Left kidney (tissue), 2 donors: ENCODE measurements around the gene HSBP1L1. TPM values are rescaled to one million over a fixed set of nuclear protein-coding genes. Genes with fewer than 3 reads are reported as not detected.

Source experiments
- DNase-seq: peaks from one replicate; pipeline ENCODE4 v3.0.0-alpha.2; 2013
- polyA plus RNA-seq: library from polyadenylated mRNA; unstranded; fragments of 120-200 nt; gene quantifications from one replicate; pipeline ENCODE4 v1.2.1, GENCODE V29; 2013; ENCODE audit not compliant: insufficient read length

HSBP1L1 gene
- polyA plus RNA-seq, 1 donor, result 25.5 TPM

DNA sequence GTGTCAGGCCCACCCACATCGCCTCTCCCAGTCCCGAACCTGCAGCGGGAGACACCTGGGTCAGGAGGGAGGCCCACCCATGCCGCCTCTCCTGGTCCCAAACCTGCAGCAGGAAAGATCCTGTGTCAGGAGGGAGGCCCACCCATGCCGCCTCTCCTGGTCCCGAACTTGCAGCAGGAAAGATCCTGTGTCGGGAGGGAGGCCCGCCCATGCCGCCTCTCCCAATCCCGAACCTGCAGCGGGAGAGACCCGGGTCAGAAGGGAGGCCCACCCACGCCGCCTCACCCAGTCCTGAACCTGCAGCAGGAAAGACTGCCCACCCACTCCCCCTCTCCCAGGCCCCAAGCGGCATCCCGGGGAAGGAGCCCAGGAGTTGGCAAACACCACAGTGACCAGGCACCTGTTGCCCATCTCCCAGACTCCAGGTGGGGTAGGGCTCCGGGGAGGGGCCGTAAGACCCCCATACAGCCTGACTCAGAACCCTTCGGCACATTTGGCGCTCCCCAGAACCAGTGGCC is 20.8 kb upstream of the HSBP1L1 start:
- DNase-seq, result no peak

- DNase-seq, result no peak
Observed at GRCh38 chr18:79944126-79944731, 20.2 kb upstream of the HSBP1L1 start.

GRCh38 chr18:79944746-79945117 is 19.7 kb upstream of the HSBP1L1 start:
- DNase-seq, result no peak

DNA sequence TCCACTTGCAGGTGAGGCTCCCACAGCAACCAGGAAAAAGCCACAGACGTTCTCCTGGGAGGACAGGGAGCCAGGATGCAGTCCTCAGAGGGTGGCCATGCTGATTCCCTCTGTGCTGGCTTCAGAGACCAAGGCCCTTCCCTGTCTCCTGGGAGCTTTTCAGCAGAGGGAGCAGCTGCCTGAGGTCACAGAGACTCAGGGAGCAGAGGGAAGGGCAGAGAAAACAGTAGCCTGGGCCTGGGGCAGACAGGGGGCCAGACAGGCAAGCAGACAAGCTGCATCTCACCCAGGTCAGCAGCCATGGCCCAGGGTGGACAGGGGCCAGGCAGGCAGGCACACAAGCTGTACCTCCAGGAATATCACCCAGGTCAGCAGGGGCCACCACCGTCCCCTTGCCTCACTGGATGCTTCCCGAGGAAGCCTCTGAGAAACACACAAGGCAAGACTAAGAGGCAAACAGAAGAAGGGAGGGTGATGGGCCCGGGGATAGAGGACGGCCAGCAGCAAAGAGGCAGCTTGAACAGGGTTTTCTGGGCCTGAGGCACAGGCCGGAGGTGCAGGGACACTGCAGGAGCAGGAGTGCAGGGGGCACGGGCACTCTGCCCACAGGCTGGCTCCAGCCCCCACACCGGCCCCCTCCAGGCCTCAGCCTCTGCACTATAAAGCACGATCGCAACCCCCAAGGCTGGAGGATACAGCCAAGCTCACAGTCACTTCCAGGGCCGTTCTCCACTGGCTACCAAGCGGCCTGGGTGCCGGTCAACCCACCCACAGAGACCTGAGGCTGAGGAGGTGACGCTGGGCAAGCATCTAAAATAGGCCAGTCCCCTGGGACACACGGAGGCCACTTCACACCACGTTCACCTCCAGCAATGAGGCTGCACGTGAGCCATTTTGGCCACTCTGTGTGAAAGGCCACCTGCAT is 19.1 kb upstream of the HSBP1L1 start:
- no peak for DNase-seq

DNA sequence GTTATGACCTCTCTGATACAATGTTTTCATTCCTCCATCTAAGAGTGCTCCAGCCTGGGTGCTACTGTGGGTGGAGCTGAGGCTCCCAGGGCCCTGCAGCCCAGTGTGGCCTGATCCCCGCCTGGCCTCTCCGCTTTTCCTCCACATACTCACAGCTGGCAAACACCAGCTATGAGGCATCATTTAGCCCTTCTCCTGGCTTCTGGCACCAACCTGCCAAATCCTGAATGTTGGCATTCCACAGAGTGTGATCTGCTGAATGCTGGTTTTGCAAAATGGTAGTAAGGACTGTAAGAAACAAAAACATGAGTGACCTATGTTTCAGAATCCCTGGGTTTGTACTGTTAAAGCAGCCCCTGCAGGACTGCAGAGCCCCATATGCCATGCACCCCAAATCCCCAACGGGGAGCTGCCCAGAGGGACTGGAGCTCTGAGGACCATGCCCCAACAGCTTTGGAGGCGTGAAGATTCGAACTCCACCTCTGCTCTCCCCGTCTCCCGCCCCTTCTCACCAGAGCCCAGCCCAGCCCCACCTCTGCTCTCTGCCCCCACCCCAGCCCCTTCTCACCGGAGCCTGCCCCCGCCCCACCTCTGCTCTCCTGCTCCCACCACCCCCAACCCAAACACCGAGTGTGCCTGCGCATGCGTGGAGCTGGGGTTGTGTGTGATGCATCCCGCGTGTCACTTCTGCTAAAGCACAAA is 17.2 kb upstream of the HSBP1L1 start:
- no peak for DNase-seq

DNA sequence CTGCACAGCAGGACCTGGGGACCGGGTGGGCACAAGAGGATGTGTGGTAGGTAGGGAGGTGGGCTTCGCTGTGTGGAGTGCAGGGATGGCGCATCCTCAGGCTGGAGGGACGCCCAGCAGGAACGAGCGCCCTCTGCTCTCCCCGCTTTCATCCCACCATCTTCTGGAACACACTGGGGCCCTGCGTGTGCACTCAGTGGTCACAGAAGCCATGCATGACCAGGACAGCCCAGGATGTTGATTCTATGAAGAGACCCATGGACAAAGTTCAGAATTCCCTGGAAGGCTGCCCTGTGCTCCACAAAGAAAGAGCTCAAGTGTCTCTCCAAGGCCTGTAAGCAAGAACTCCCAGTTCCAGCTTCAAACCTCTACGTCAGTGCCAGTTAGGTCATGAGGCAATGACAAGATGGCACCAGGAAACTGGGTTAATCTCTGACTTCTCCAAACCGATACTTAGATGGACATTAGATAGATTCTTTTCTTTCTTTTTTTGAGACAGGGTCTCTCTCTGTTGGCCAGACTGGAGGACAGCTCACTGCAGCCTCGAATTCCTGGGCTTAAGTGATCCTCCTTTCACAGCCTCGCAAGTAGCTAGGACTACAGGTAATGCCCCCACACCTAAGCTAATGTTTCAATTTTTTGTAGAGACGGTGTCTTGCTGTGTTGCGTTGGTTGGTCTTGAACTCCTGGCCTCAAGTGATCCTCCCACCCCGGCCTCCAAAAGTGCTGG is 16.4 kb upstream of the HSBP1L1 start:
- no peak for DNase-seq

DNA sequence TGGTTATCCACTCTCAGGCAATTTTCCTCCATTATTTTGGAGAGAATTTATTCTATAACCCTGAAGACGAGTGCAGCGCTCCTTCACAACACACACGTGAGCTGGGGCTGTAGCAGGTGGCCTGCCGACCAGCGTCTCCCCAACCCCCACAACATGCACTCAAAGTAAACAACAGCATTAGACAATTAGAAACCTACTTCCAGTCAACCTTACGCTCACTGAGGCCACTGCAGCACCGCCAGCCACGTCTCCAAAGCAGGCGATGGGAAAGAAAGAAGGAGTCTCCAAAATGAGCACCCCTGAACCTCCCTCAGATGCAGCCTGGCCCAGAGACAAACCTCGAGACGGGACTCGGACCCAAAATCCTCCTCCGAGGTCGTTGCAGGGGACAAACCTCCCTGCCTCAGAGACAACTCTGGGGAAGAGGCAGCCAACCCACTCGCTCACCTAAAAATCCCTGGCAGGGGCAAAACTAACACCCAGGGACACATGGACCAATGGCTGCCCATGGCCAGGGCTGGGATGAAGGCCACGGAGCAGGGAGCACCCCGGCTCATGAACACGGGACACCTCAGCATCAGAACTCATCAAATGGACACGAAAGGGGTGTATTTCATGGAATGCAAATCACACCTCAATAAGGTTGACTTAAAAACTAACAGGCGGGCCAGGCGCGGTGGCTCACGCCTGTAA is 15.6 kb upstream of the HSBP1L1 start:
- DNase-seq, result no peak

GRCh38 chr18:79949697-79950487 is 14.6 kb upstream of the HSBP1L1 start:
- no peak for DNase-seq

DNA sequence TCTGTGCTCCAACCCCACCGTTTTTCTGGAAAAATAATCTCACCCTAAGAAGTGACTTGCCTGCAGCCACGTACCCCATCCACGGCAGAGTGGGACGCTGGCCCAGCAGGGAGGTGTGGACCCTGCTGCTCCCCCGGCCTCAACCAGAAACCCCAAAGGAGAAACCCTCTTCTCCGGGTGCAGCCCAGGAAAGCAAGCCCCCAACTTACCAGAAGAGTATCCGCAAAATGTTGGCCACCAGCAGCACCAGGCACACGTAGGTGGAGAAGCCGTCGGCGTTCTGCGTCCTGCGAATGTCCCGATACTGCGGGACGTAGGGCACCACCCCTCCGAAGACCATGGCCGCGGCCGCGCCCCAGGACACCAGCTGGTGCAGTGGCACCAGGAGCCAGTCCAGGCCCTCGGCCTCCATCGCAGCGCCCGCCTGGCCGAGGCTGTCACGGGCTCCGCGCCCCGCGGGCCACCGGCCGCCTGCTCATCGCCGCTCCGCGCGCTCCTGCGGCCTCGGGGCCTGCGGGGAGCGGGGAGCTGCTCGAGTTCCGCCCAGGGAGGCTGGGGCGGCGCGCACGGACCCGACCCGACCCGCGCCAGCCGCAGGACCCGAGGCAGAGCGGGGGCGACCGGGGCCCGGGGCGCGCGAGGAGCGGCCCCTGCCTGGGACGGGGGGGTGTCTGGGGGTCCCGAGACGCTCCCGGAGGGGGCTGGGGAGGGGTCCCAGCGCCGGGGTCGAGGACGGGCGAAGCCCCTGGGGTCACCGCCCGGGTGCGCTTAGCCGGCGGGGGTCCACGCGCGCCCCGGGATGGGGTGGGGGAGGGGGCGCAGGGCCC is 13.7 kb upstream of the HSBP1L1 start:
- DNase-seq, result no peak

GRCh38 chr18:79951545-79952455 is 12.6 kb upstream of the HSBP1L1 start, which contains the start of gene SLC66A2:
SLC66A2 (minus strand) TSS chr18:79951653; CDS start chr18:79950926, 727 bp downstream.
- DNase-seq, result peak; percentile 82

- no peak for DNase-seq
Observed at GRCh38 chr18:79952456-79952995, 11.9 kb upstream of the HSBP1L1 start.

GRCh38 chr18:79952996-79953559 is 11.4 kb upstream of the HSBP1L1 start:
- no peak for DNase-seq

- no peak for DNase-seq
Observed at GRCh38 chr18:79953971-79954651, 10.3 kb upstream of the HSBP1L1 start.

GRCh38 chr18:79954791-79955190 is 9.7 kb upstream of the HSBP1L1 start:
- DNase-seq, result no peak

GRCh38 chr18:79955302-79956075 is 9.0 kb upstream of the HSBP1L1 start:
- no peak for DNase-seq

DNA sequence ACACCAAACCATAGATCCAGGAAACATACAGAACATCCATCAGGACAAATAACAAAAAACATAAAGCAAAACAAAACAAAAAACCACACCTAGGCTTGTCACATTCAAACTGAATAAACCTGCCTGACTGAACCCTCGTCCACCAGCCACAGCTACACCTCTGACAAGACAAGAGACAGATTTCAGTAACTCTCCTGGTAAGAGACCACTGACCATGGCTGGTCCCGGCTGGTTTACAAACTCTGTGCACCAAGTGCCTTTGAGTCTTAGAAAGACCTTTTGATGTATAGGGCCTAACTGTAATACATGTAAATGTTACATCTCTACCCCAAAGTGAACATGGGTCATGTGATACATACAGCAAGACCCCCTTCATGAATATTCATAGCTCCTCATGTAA is 8.2 kb upstream of the HSBP1L1 start:
- no peak for DNase-seq
